ENCODE measurements around the gene C4BPB.

DNA sequence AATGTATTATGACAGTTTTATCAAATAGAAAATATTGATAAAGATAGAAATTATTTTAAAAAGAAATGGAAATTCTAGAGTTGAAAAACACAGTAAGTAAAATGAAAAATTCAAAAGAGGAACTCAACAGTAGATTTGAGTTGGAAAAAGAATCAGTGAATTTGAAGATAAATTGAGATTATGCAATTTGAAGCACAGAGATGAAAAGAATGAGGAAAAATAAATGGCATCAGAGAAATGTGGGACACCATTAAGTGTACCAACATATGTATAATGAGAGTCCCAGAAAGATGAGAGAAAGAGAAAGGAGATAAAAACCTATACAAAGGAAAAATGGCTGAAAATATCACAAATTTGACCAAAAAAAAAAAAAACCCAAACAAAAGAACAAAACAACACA lies 40.4 kb downstream of the C4BPB start:
- TF ChIP-seq, protein P1, sequence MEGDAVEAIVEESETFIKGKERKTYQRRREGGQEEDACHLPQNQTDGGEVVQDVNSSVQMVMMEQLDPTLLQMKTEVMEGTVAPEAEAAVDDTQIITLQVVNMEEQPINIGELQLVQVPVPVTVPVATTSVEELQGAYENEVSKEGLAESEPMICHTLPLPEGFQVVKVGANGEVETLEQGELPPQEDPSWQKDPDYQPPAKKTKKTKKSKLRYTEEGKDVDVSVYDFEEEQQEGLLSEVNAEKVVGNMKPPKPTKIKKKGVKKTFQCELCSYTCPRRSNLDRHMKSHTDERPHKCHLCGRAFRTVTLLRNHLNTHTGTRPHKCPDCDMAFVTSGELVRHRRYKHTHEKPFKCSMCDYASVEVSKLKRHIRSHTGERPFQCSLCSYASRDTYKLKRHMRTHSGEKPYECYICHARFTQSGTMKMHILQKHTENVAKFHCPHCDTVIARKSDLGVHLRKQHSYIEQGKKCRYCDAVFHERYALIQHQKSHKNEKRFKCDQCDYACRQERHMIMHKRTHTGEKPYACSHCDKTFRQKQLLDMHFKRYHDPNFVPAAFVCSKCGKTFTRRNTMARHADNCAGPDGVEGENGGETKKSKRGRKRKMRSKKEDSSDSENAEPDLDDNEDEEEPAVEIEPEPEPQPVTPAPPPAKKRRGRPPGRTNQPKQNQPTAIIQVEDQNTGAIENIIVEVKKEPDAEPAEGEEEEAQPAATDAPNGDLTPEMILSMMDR (conservative IDR thresholded peaks at IDR 0.05; ENCODE audit: low read length) = no peak
- TF ChIP-seq EZH2phosphoT487 (IDR thresholded peaks at IDR 0.05; ENCODE audit: borderline replicate concordance, low read depth, low read length) = no peak

Data from OCI-LY7 (cell line).